ENCODE data around the gene COPE. TPM values are rescaled to one million over a fixed set of nuclear protein-coding genes. Genes with fewer than 3 reads are reported as not detected.

COPE gene
- polyA plus RNA-seq, 1 experiment, result 170 TPM

GRCh38 chr19:18899624-18900560, 19.3 kb downstream of the COPE start:
- CTCF ChIA-PET, result no interaction called here

GRCh38 chr19:18898607-18899408, 20.4 kb downstream of the COPE start:
- ChIA-PET CTCF (interaction anchor here (0.6 kb wide), 1 partner anchor 87 kb away, joined by 5 read pairs; no protein-coding TSS in a partner anchor), POLR2A (interaction anchor here (0.5 kb wide), 1 partner anchor 327 kb away, joined by 5 read pairs; no protein-coding TSS in a partner anchor)
- no peak for DNase-seq (ENCODE audit: low read depth, low spot score)
- Histone ChIP-seq H3K9me3 (ENCODE audit: control insufficient read depth, insufficient read depth, low read length) (peaks cover 3% of the 10 kb centered on the region; the same call in 1 of the 2 replicates), H3K4me3 (ENCODE audit: low read depth, low read length) (no peak overlapping the region), H3K27me3 (ENCODE audit: control insufficient read depth, insufficient read depth, low read length) (peaks cover 13% of the 10 kb centered on the region), H3K27ac (ENCODE audit: low read depth, low read length) (no peak overlapping the region)
- no peak for TF ChIP-seq CTCF (IDR thresholded peaks at IDR 0.05; ENCODE audit: low read depth, low read length)

More at GRCh38 chr19:18899624-18900560, 19.3 kb downstream of the COPE start:
- H3K27me3 ChIP-seq (ENCODE audit: control insufficient read depth, insufficient read depth, low read length), result peaks cover 2% of the 10 kb centered on the region
- POLR2A ChIA-PET, result interaction anchor here (0.5 kb wide), 1 partner anchor 329 kb away, joined by 5 read pairs; no protein-coding TSS in a partner anchor
- no peak overlapping the region for H3K4me3 ChIP-seq (ENCODE audit: low read depth, low read length)
- no peak for TF ChIP-seq CTCF (IDR thresholded peaks at IDR 0.05; ENCODE audit: low read depth, low read length)
- H3K9me3 ChIP-seq (ENCODE audit: control insufficient read depth, insufficient read depth, low read length), result peaks cover 3% of the 10 kb centered on the region; the same call in 1 of the 2 replicates
- no peak overlapping the region for H3K27ac ChIP-seq (ENCODE audit: low read depth, low read length)
- DNase-seq (ENCODE audit: low read depth, low spot score), result no peak

- CTCF ChIA-PET, result interaction anchor here (0.6 kb wide), 1 partner anchor 88 kb away, joined by 5 read pairs; no protein-coding TSS in a partner anchor
- DNase-seq (ENCODE audit: low read depth, low spot score), result no peak
- no peak for TF ChIP-seq CTCF (IDR thresholded peaks at IDR 0.05; ENCODE audit: low read depth, low read length)
Observed at GRCh38 chr19:18898081-18898606, 21.0 kb downstream of the COPE start.

GRCh38 chr19:18897094-18898029, 21.8 kb downstream of the COPE start:
- ChIA-PET POLR2A (no interaction called here), CTCF (no interaction called here)
- no peak for TF ChIP-seq CTCF (IDR thresholded peaks at IDR 0.05; ENCODE audit: low read depth, low read length)
- peaks cover 3% of the 10 kb centered on the region; the same call in 1 of the 2 replicates for H3K9me3 ChIP-seq (ENCODE audit: control insufficient read depth, insufficient read depth, low read length)
- no peak overlapping the region for H3K27ac ChIP-seq (ENCODE audit: low read depth, low read length)
- peaks cover 23% of the 10 kb centered on the region for H3K27me3 ChIP-seq (ENCODE audit: control insufficient read depth, insufficient read depth, low read length)
- DNase-seq (ENCODE audit: low read depth, low spot score), result no peak
- no peak overlapping the region for H3K4me3 ChIP-seq (ENCODE audit: low read depth, low read length)

More at GRCh38 chr19:18898081-18898606, 21.0 kb downstream of the COPE start:
- Histone ChIP-seq H3K9me3 (ENCODE audit: control insufficient read depth, insufficient read depth, low read length) (peaks cover 3% of the 10 kb centered on the region; the same call in 1 of the 2 replicates), H3K27ac (ENCODE audit: low read depth, low read length) (no peak overlapping the region), H3K4me3 (ENCODE audit: low read depth, low read length) (no peak overlapping the region), H3K27me3 (ENCODE audit: control insufficient read depth, insufficient read depth, low read length) (peaks cover 19% of the 10 kb centered on the region)
- POLR2A ChIA-PET, result no interaction called here
